Activated CD4-positive, alpha-beta T cell treated with anti-CD3 and anti-CD28 coated beads, Interleukin-2, amount 50 U/mL, for 48 hours (primary cell): ENCODE data around the gene ZNF140.

ENCODE experiments used
- DNase-seq, 2 experiments: peaks; one replicate each; pipeline ENCODE4 v3.0.0-alpha.2; 2020

The ZNF140 gene

GRCh38 chr12:133080368-133081158, at the start of gene ZNF140:
TSS of gene ZNF140 (plus strand) at chr12:133080923. CDS start at chr12:133081321, 398 bp downstream.
- peak; percentile 92 to 94 for DNase-seq

- peak; percentile 95 to 96 for DNase-seq
These were observed 43.3 kb upstream of the ZNF140 start, which contains the start of gene ZNF84 for GRCh38 chr12:133037207-133038005. TSS of gene ZNF84 (plus strand) at chr12:133037509. CDS start at chr12:133041468, 3,959 bp downstream.

GRCh38 chr12:133038118-133038709, 42.5 kb upstream of the ZNF140 start:
- DNase-seq, result no peak

GRCh38 chr12:133046698-133047097, 34.0 kb upstream of the ZNF140 start:
- no peak for DNase-seq

GRCh38 chr12:133057446-133057845, 23.3 kb upstream of the ZNF140 start:
- DNase-seq, result no peak

- no peak for DNase-seq
These were observed 22.3 kb upstream of the ZNF140 start for GRCh38 chr12:133058203-133059113.

GRCh38 chr12:133061954-133062353, 18.8 kb upstream of the ZNF140 start:
- DNase-seq, result no peak

GRCh38 chr12:133063556-133063955, 17.2 kb upstream of the ZNF140 start:
- DNase-seq, result no peak

- no peak for DNase-seq
These were observed 6.9 kb upstream of the ZNF140 start for GRCh38 chr12:133073836-133074235.

- DNase-seq, result peak; percentile 93 to 95
These were observed 726 bp upstream of the ZNF140 start for GRCh38 chr12:133080026-133080367.

GRCh38 chr12:133081159-133081780, 547 bp downstream of the ZNF140 start:
- DNase-seq, result no peak

- no peak for DNase-seq
These were observed 2.6 kb downstream of the ZNF140 start for GRCh38 chr12:133083345-133083744.

GRCh38 chr12:133105620-133106019, 24.9 kb downstream of the ZNF140 start:
- DNase-seq, result no peak

GRCh38 chr12:133106253-133106652, 25.5 kb downstream of the ZNF140 start:
- no peak for DNase-seq

GRCh38 chr12:133107121-133107520, 26.4 kb downstream of the ZNF140 start:
- DNase-seq, result no peak

GRCh38 chr12:133108150-133108549, 27.4 kb downstream of the ZNF140 start:
- no peak for DNase-seq

- no peak for DNase-seq
These were observed 39.9 kb downstream of the ZNF140 start for GRCh38 chr12:133120385-133121191.

GRCh38 chr12:133124674-133125073, 44.0 kb downstream of the ZNF140 start:
- no peak for DNase-seq

GRCh38 chr12:133129368-133130037, 48.8 kb downstream of the ZNF140 start:
- DNase-seq, result peak; percentile 12 to 18

GRCh38 chr12:133130038-133130807, 49.5 kb downstream of the ZNF140 start, which contains the start of the genes ZNF10 and ZNF891:
TSS of gene ZNF10 (plus strand) at chr12:133130627. CDS start at chr12:133144493, 13,866 bp downstream.
TSS of gene ZNF891 (minus strand) at chr12:133130274. CDS start at chr12:133121918, 8,356 bp downstream.
- peak; percentile 97 to 98 for DNase-seq
